Stimulated activated CD4-positive, alpha-beta T cell treated with anti-CD3 and anti-CD28 coated beads, Interleukin-12 subunit alpha, Interleukin-12 subunit beta, amount 100 ng/mL, for 48 hours (primary cell): ENCODE data around the gene LRRC56.

Source experiments
- DNase-seq, 3 donors: peaks; one replicate each; pipeline ENCODE4 v3.0.0-alpha.2; 2020; ENCODE audit warnings: low read depth in 2 of 3, low spot score in 1 of 3

Gene LRRC56

GRCh38 chr11:536841-537621 is at the start of gene LRRC56:
TSS of gene LRRC56 (plus strand) at chr11:537527. CDS start at chr11:540685, 3,158 bp downstream.
- DNase-seq = peak; percentile 77 to 85 (median 80)

- no peak for DNase-seq
These were observed 49.7 kb upstream of the LRRC56 start for GRCh38 chr11:487571-488021.

- no peak for DNase-seq
These were observed 49.3 kb upstream of the LRRC56 start for GRCh38 chr11:488062-488461.

GRCh38 chr11:488579-488978 is 48.7 kb upstream of the LRRC56 start:
- DNase-seq = no peak

GRCh38 chr11:488992-489391 is 48.3 kb upstream of the LRRC56 start:
- no peak for DNase-seq

- DNase-seq = no peak
These were observed 47.6 kb upstream of the LRRC56 start for GRCh38 chr11:489610-490185.

GRCh38 chr11:490186-490929 is 47.0 kb upstream of the LRRC56 start:
- no peak for DNase-seq

- DNase-seq = no peak
These were observed 46.4 kb upstream of the LRRC56 start for GRCh38 chr11:490930-491260.

GRCh38 chr11:491358-491757 is 46.0 kb upstream of the LRRC56 start:
- DNase-seq = no peak

GRCh38 chr11:492427-493226 is 44.7 kb upstream of the LRRC56 start:
- DNase-seq = no peak

GRCh38 chr11:494761-495536 is 42.4 kb upstream of the LRRC56 start:
- no peak for DNase-seq

GRCh38 chr11:495537-495931 is 41.8 kb upstream of the LRRC56 start:
- DNase-seq = no peak

- DNase-seq = no peak
These were observed 40.3 kb upstream of the LRRC56 start for GRCh38 chr11:496834-497564.

- no peak for DNase-seq
These were observed 39.6 kb upstream of the LRRC56 start for GRCh38 chr11:497565-498296.

GRCh38 chr11:498297-499181 is 38.8 kb upstream of the LRRC56 start:
- DNase-seq = no peak

GRCh38 chr11:499201-500076 is 37.9 kb upstream of the LRRC56 start:
- DNase-seq = no peak

GRCh38 chr11:501001-501682 is 36.2 kb upstream of the LRRC56 start:
- no peak for DNase-seq
